ENCODE data around the gene SLC25A11.

SLC25A11 gene

DNA sequence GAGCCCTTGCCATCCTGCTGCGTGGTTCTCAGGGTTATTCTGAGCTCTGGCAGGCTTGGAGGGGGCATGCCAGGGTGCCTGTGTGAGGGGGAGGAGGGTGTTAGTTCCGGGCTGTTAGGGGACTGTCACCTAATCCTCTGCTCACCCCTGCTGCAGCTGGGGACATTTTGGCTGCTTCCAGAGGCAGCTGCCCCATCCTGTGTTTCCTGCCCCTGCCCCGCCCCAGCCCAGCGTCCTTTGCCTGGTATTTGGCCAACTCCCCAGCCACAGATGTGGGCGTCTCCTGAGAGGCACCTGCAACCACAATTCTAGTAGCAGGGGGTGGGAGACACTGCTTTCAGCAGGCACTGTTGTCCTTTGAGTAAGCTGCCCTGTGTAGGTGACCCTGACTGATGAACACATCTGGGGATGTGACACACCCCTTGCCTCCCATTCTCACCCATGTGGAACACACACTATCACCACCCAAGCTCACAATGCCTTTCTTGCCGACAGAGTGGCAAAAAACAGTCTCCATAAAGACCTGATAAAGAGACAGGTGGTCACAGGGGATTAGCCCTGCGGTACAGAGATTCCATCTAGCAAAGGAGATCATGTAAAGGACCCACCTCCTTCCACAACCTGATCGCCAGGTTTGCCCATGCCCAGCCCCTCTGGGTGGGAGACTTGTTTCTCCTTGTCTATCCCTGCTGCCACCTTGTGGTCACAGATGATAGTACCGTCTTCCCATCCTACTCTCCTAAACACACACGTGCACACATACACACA is 36.6 kb downstream of the SLC25A11 start, which contains the start of gene CHRNE:
Gene CHRNE (minus strand): TSS at position 48 of the 768 bp plus-strand sequence. CDS start 35 bp downstream, at position 13.
- H2BK15ac ChIP-seq (replicated peaks; ENCODE audit: low read depth) = no peak within 1 kb of the TSS
- H2BK120ac ChIP-seq (ENCODE audit: low read depth, low read length) = no peak within 1 kb of the TSS
- H2AK5ac ChIP-seq (ENCODE audit: low read length) = peak within 1 kb of the TSS; percentile 30
- H3K4ac ChIP-seq (ENCODE audit: low read depth, low read length) = no peak within 1 kb of the TSS
- no peak within 1 kb of the TSS for H3K23ac ChIP-seq (ENCODE audit: low read length)
- H3K4me1 ChIP-seq (ENCODE audit: control insufficient read depth, low read depth, low read length) = peaks cover under 1% of the 10 kb centered on the region
- no peak within 1 kb of the TSS for H3K4me3 ChIP-seq (ENCODE audit: low read length)
- no CpG with 5 or more reads among the region's 10 CpGs for WGBS (ENCODE audit: extremely low coverage, insufficient coverage, low lambda C conversion rate)
- H3K9ac ChIP-seq (ENCODE audit: low read length) = no peak within 1 kb of the TSS
- peak; percentile 92 for DNase-seq
- H3K79me1 ChIP-seq (ENCODE audit: low read length) = no peaks in the 10 kb centered on the region
- no peak within 1 kb of the TSS for H4K5ac ChIP-seq (ENCODE audit: low read length)
- H3K36me3 ChIP-seq (ENCODE audit: control insufficient read depth, insufficient read depth, low read length) = no peaks in the 10 kb centered on the region
- no peaks in the 10 kb centered on the region for H3K79me2 ChIP-seq (ENCODE audit: control insufficient read depth, insufficient read depth, low read length)
- H4K8ac ChIP-seq (ENCODE audit: low read depth, low read length) = no peak within 1 kb of the TSS
- H3K56ac ChIP-seq (ENCODE audit: low read length) = no peak within 1 kb of the TSS
- no peak within 1 kb of the TSS for H2BK5ac ChIP-seq (ENCODE audit: low read length)
- no peak within 1 kb of the TSS for H3K4me2 ChIP-seq (ENCODE audit: low read length)
- no peak within 1 kb of the TSS for H3K27ac ChIP-seq (ENCODE audit: low read depth, low read length)
- no peak within 1 kb of the TSS for H3K18ac ChIP-seq (ENCODE audit: low read length)
- no peaks in the 10 kb centered on the region for H3K27me3 ChIP-seq (ENCODE audit: insufficient read depth, low read length, poor library complexity)

DNA sequence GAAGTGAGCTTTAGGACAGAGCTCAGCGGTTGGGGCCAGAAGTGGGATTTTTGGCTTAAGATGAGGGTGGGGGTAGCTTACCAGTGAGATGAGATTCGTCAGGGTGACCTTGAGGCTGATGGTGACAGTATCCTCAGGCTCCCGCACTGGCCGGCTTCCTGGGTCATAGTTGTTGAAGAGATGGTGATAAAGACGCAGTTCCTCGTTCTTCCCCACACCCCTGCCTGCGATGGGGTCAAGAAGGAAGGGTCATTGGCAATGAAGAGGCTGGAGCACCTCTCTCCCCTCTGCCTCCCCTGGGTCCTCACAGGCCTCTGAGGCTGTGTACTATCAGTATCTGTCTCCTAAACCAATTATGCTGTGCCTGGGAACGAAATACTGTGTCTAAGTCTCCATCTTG is 37.3 kb downstream of the SLC25A11 start:
- Histone ChIP-seq H4K5ac (ENCODE audit: low read length) (no peak overlapping the region), H3K4me2 (ENCODE audit: low read length) (no peak overlapping the region), H3K23ac (ENCODE audit: low read length) (no peak overlapping the region), H3K27ac (ENCODE audit: low read depth, low read length) (no peak overlapping the region), H3K4me3 (ENCODE audit: low read length) (no peak overlapping the region), H2AK5ac (ENCODE audit: low read length) (no peak overlapping the region), H3K4ac (ENCODE audit: low read depth, low read length) (no peak overlapping the region), H3K36me3 (ENCODE audit: control insufficient read depth, insufficient read depth, low read length) (no peaks in the 10 kb centered on the region), H2BK5ac (ENCODE audit: low read length) (no peak overlapping the region), H2BK120ac (ENCODE audit: low read depth, low read length) (no peak overlapping the region), H3K18ac (ENCODE audit: low read length) (no peak overlapping the region), H4K8ac (ENCODE audit: low read depth, low read length) (no peak overlapping the region), H3K79me2 (ENCODE audit: control insufficient read depth, insufficient read depth, low read length) (no peaks in the 10 kb centered on the region), H3K56ac (ENCODE audit: low read length) (no peak overlapping the region), H2BK15ac (replicated peaks; ENCODE audit: low read depth) (no peak overlapping the region), H3K4me1 (ENCODE audit: control insufficient read depth, low read depth, low read length) (no peaks in the 10 kb centered on the region), H3K27me3 (ENCODE audit: insufficient read depth, low read length, poor library complexity) (no peaks in the 10 kb centered on the region), H3K79me1 (ENCODE audit: low read length) (no peaks in the 10 kb centered on the region), H3K9ac (ENCODE audit: low read length) (no peak overlapping the region)
- no peak for DNase-seq
- no CpG with 5 or more reads among the region's 8 CpGs for WGBS (ENCODE audit: extremely low coverage, insufficient coverage, low lambda C conversion rate)

DNA sequence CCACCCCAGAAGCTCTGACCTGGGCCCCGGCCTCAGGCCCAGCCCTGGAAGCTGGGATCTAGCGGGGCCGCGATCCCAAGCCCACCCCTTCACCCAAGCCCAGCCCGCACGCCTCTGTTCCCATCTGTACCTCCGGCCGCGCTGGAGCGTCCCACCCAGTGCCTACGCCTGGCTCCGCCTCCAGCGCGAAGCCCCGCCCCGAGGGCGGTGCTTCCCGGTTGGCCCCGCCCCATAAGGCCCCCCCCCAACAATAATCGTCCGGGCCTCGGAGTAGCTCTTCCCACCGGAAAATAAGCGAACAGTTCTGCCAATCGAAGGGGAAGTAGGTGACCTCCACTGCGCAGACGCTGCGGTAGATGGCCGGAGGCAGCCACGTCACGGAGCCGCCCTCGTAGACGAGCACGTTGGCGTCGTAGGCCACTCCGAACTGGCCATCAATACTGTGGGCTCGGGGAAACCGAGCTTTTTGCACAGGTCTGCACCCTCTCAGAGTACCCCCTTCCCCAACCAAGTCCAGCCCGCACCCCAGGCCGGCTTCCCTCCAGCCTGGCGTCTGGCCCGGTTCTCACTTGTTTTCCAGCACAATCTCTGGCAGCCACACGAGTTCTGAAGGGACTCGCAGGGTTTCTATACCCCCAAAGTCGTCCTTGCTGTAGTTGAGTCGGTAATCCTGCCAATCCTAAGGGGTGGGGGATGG is 38.0 kb downstream of the SLC25A11 start:
- H2BK5ac ChIP-seq (ENCODE audit: low read length) = no peak overlapping the region
- no peak overlapping the region for H2AK5ac ChIP-seq (ENCODE audit: low read length)
- no peaks in the 10 kb centered on the region for H3K27me3 ChIP-seq (ENCODE audit: insufficient read depth, low read length, poor library complexity)
- no peak overlapping the region for H3K4me3 ChIP-seq (ENCODE audit: low read length)
- no peak overlapping the region for H3K56ac ChIP-seq (ENCODE audit: low read length)
- no peak overlapping the region for H3K4ac ChIP-seq (ENCODE audit: low read depth, low read length)
- H4K8ac ChIP-seq (ENCODE audit: low read depth, low read length) = no peak overlapping the region
- no peaks in the 10 kb centered on the region for H3K36me3 ChIP-seq (ENCODE audit: control insufficient read depth, insufficient read depth, low read length)
- no peaks in the 10 kb centered on the region for H3K79me2 ChIP-seq (ENCODE audit: control insufficient read depth, insufficient read depth, low read length)
- no peak overlapping the region for H2BK120ac ChIP-seq (ENCODE audit: low read depth, low read length)
- no peak overlapping the region for H3K27ac ChIP-seq (ENCODE audit: low read depth, low read length)
- H3K4me2 ChIP-seq (ENCODE audit: low read length) = no peak overlapping the region
- no CpG with 5 or more reads among the region's 48 CpGs for WGBS (ENCODE audit: extremely low coverage, insufficient coverage, low lambda C conversion rate)
- no peak overlapping the region for H3K18ac ChIP-seq (ENCODE audit: low read length)
- H4K5ac ChIP-seq (ENCODE audit: low read length) = no peak overlapping the region
- H3K9ac ChIP-seq (ENCODE audit: low read length) = no peak overlapping the region
- H3K79me1 ChIP-seq (ENCODE audit: low read length) = no peaks in the 10 kb centered on the region
- no peak overlapping the region for H3K23ac ChIP-seq (ENCODE audit: low read length)
- H2BK15ac ChIP-seq (replicated peaks; ENCODE audit: low read depth) = no peak overlapping the region
- no peaks in the 10 kb centered on the region for H3K4me1 ChIP-seq (ENCODE audit: control insufficient read depth, low read depth, low read length)
- DNase-seq = no peak

DNA sequence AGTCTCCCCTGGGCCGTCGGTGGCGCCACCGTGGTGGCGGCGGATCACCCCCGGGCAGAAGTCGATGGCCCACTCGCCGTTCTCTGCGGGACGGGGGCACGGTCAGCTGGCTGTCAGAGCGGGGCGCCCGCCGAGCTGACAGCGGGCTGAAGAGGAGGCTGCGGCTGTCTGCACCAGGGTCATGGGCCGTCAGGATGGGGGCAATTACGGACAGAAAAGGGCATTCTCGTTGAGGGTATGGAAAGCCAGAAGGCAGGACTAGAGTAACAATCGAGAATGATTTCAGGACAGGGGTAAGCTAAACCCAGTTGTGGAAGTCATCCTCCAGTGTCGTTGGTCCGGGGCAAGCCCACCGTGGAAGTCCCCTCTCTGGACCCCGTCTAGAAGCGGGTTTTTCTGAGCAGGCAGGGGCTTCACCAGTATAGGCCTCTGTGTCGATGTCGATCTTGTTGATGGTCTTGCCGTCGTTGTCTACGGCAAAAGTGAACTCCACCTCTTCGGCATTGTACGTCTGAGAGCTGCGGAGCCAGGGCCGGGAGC is 38.7 kb downstream of the SLC25A11 start:
- no peak overlapping the region for H3K18ac ChIP-seq (ENCODE audit: low read length)
- no peak overlapping the region for H2BK5ac ChIP-seq (ENCODE audit: low read length)
- no peak overlapping the region for H2BK15ac ChIP-seq (replicated peaks; ENCODE audit: low read depth)
- H3K4me2 ChIP-seq (ENCODE audit: low read length) = no peak overlapping the region
- H4K5ac ChIP-seq (ENCODE audit: low read length) = no peak overlapping the region
- DNase-seq = no peak
- no peak overlapping the region for H2BK120ac ChIP-seq (ENCODE audit: low read depth, low read length)
- no peaks in the 10 kb centered on the region for H3K79me2 ChIP-seq (ENCODE audit: control insufficient read depth, insufficient read depth, low read length)
- H3K23ac ChIP-seq (ENCODE audit: low read length) = no peak overlapping the region
- H3K36me3 ChIP-seq (ENCODE audit: control insufficient read depth, insufficient read depth, low read length) = no peaks in the 10 kb centered on the region
- H3K4me3 ChIP-seq (ENCODE audit: low read length) = no peak overlapping the region
- no peak overlapping the region for H4K8ac ChIP-seq (ENCODE audit: low read depth, low read length)
- peak overlapping the region; percentile 25 for H3K56ac ChIP-seq (ENCODE audit: low read length)
- H3K27me3 ChIP-seq (ENCODE audit: insufficient read depth, low read length, poor library complexity) = no peaks in the 10 kb centered on the region
- no peak overlapping the region for H3K4ac ChIP-seq (ENCODE audit: low read depth, low read length)
- WGBS (ENCODE audit: extremely low coverage, insufficient coverage, low lambda C conversion rate) = no CpG with 5 or more reads among the region's 37 CpGs
- H3K9ac ChIP-seq (ENCODE audit: low read length) = no peak overlapping the region
- H3K4me1 ChIP-seq (ENCODE audit: control insufficient read depth, low read depth, low read length) = no peaks in the 10 kb centered on the region
- no peak overlapping the region for H2AK5ac ChIP-seq (ENCODE audit: low read length)
- H3K79me1 ChIP-seq (ENCODE audit: low read length) = no peaks in the 10 kb centered on the region
- H3K27ac ChIP-seq (ENCODE audit: low read depth, low read length) = no peak overlapping the region

- H2BK15ac ChIP-seq (replicated peaks; ENCODE audit: low read depth) = no peak overlapping the region
- no peak overlapping the region for H2AK5ac ChIP-seq (ENCODE audit: low read length)
- H3K23ac ChIP-seq (ENCODE audit: low read length) = no peak overlapping the region
- no peak overlapping the region for H2BK120ac ChIP-seq (ENCODE audit: low read depth, low read length)
- H3K79me1 ChIP-seq (ENCODE audit: low read length) = no peaks in the 10 kb centered on the region
- H3K9ac ChIP-seq (ENCODE audit: low read length) = peak overlapping the region; percentile 32
- H3K4me1 ChIP-seq (ENCODE audit: control insufficient read depth, low read depth, low read length) = no peaks in the 10 kb centered on the region
- H3K4ac ChIP-seq (ENCODE audit: low read depth, low read length) = no peak overlapping the region
- WGBS (ENCODE audit: extremely low coverage, insufficient coverage, low lambda C conversion rate) = no CpG with 5 or more reads among the region's 65 CpGs
- H3K27me3 ChIP-seq (ENCODE audit: insufficient read depth, low read length, poor library complexity) = no peaks in the 10 kb centered on the region
- H4K8ac ChIP-seq (ENCODE audit: low read depth, low read length) = no peak overlapping the region
- peak overlapping the region; percentile 25 for H3K56ac ChIP-seq (ENCODE audit: low read length)
- no peak overlapping the region for H3K27ac ChIP-seq (ENCODE audit: low read depth, low read length)
- H3K4me2 ChIP-seq (ENCODE audit: low read length) = peak overlapping the region; percentile 56
- no peaks in the 10 kb centered on the region for H3K36me3 ChIP-seq (ENCODE audit: control insufficient read depth, insufficient read depth, low read length)
- peak; percentile 65 for DNase-seq
- H3K79me2 ChIP-seq (ENCODE audit: control insufficient read depth, insufficient read depth, low read length) = no peaks in the 10 kb centered on the region
- H4K5ac ChIP-seq (ENCODE audit: low read length) = no peak overlapping the region
- peak overlapping the region; percentile 22 for H3K4me3 ChIP-seq (ENCODE audit: low read length)
- H3K18ac ChIP-seq (ENCODE audit: low read length) = no peak overlapping the region
- no peak overlapping the region for H2BK5ac ChIP-seq (ENCODE audit: low read length)
Observed at GRCh38 chr17:4900231-4901107, 39.4 kb downstream of the SLC25A11 start.

Measured in mesendoderm (in vitro differentiated cells).